Measurements from ENCODE around the gene TICAM2.

Gene TICAM2

DNA sequence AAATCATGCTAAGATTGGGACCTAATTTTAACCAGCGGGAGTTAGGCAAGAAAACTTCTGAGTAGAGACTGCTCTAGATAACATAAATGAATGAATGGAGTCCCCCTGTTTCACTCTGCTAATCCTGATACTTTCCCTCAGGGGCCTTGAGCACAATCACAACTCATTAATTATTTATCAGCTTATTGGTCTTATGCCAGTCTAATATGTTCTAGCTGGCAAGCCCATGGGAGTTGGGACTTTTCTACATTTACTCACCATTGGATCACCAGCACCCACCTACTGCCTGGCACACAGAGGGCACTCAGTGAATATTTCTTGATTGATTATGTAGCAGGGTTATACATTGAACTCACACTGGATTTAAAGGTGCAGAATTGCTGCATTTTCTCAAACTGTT, 37.1 kb upstream of the TICAM2 start:
- in situ Hi-C loops (cut with MboI; ENCODE audit: low pct_unique_long_range_greater_than_20kb, low sequenced_read_pairs, unreplicated experiment): no loop called here
- DNase-seq (ENCODE audit: low spot score): no peak
- TF ChIP-seq, protein P1, sequence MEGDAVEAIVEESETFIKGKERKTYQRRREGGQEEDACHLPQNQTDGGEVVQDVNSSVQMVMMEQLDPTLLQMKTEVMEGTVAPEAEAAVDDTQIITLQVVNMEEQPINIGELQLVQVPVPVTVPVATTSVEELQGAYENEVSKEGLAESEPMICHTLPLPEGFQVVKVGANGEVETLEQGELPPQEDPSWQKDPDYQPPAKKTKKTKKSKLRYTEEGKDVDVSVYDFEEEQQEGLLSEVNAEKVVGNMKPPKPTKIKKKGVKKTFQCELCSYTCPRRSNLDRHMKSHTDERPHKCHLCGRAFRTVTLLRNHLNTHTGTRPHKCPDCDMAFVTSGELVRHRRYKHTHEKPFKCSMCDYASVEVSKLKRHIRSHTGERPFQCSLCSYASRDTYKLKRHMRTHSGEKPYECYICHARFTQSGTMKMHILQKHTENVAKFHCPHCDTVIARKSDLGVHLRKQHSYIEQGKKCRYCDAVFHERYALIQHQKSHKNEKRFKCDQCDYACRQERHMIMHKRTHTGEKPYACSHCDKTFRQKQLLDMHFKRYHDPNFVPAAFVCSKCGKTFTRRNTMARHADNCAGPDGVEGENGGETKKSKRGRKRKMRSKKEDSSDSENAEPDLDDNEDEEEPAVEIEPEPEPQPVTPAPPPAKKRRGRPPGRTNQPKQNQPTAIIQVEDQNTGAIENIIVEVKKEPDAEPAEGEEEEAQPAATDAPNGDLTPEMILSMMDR (IDR thresholded peaks at IDR 0.05; ENCODE audit: extremely low read depth, insufficient read depth, missing control alignments): no peak

DNA sequence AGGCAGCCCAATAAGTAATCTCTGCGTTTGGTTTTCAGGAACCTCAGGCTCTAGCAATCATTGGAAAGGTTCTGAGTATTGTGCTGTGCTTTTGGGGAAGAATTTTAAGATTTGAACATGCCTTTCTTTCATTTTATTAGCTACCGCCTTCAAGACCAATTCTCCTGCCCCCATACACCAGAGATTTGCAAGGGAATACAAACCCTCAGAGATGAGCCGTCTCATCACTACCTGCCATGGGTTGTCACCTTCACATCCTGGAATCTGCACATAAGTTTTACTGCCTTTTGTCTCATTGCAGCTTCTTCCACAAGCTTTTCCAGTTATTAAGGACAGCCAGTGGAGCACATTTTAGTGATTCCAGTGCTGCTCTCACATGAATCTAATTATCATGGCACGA, 35.2 kb upstream of the TICAM2 start:
- in situ Hi-C loops (cut with MboI; ENCODE audit: low pct_unique_long_range_greater_than_20kb, low sequenced_read_pairs, unreplicated experiment): no loop called here

DNA sequence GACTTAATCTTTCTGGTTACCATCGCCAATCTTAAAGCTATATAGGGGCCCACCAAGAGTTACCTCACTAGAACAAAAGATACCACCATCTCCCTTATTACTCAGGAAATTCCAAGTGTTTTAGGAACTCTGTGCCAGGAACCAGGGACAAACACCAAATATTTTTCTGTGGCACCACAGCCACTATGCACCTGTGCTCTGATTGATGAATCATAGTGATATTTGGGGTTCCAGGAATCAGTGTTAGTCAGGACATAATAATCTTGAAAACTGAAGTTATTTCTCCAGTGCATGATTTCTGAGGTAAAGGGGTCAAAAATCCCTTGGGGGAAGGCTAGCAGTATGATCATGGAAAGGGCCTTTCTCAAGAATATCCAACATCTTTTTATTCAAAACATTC, 33.7 kb upstream of the TICAM2 start:
- in situ Hi-C loops (cut with MboI; ENCODE audit: low pct_unique_long_range_greater_than_20kb, low sequenced_read_pairs, unreplicated experiment): no loop called here
- TF ChIP-seq, protein P1 (IDR thresholded peaks at IDR 0.05; ENCODE audit: extremely low read depth, insufficient read depth, missing control alignments): no peak
- no peak for DNase-seq (ENCODE audit: low spot score)

More for the DNA sequence above, 35.2 kb upstream of the TICAM2 start:
- TF ChIP-seq, protein P1 (IDR thresholded peaks at IDR 0.05; ENCODE audit: extremely low read depth, insufficient read depth, missing control alignments): no peak
- DNase-seq (ENCODE audit: low spot score): no peak

DNA sequence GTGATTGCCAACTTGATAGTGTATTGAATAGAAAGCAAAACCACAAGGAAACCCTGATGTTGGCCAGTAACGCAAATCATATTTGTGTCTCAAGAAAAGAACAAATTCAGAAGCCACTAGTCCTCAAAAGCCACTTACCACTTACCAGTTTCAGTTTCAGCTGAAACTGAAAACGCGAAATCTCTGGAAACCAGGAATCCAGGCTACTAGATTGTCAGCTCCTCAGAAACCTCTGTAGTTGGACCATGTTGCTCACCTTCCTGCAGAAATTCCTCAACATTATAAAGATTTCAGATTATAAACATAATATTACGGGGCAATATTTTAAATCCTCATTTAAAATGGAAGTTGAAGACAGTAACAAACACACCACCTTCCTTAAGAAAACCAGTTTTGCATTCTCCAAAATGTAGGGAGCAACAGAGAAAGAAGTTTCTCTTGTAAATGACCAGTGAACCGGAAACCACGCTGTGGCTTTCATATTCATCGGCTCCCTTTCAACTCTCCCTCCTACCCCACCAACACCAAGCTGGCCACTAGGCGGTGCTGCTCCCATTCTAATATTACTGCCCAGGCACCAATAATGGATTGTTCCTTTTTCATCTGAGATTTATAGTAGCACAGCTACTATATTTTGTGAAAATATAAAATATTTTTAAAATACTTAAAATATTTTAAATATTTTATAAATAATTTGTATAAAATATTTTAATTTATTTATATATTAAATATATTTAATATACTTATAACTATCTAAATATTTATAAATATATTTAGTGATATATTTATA, 32.3 kb upstream of the TICAM2 start:
- in situ Hi-C loops (cut with MboI; ENCODE audit: low pct_unique_long_range_greater_than_20kb, low sequenced_read_pairs, unreplicated experiment): no loop called here
- TF ChIP-seq, protein P1 (IDR thresholded peaks at IDR 0.05; ENCODE audit: extremely low read depth, insufficient read depth, missing control alignments): peak; percentile 95
- DNase-seq (ENCODE audit: low spot score): peak; percentile 76

DNA sequence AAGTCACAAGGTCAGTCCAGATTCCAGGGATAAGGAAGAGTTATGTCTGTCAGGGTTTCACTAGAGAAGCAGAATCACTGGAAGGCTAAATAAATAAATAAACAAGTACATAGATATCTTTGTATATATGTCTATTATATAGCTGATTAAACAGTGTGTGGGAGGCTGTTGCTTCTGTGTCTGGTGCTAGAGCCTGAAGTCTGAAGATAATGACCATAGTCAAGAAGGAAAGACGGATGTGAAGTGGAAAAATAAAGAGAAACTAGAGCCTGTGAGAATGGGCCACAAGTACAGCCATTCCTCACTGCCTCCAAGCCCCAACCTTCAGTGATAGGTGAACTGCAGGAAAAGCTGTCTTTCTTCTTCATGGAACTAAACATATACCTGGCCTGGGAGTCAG, 27.6 kb upstream of the TICAM2 start:
- in situ Hi-C loops (cut with MboI; ENCODE audit: low pct_unique_long_range_greater_than_20kb, low sequenced_read_pairs, unreplicated experiment): loop anchor here (10.0 kb wide), 2 partner anchors 215 to 445 kb away; partner anchors contain the start of genes AP3S1 and ATG12
- no peak for DNase-seq (ENCODE audit: low spot score)
- TF ChIP-seq, protein P1 (IDR thresholded peaks at IDR 0.05; ENCODE audit: extremely low read depth, insufficient read depth, missing control alignments): no peak

DNA sequence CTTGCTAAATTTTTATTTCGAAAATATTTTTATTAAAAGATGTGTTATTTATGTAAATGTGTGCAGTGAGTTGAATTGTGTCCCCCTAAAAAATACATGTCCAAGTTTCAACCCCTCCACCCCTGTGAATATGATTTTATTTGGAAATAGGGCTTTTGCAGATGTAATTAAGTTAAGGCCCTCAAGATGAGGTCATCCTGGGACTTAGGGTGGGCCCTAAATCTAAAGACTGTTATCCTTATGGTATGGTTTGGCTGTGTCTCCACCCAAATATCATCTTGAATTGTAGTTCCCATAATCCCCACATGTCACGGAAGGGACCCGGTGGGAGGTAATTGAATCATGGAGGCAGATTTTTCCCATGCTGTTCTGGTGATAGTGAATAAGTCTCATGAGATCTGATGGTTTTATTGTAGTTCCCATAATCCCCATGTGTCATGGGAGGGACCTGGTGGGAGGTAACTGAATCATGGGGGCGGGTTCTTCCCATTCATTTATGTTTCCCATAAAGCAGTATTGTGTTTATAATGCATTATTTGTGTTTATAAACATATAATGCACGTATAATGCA, 25.1 kb upstream of the TICAM2 start:
- in situ Hi-C loops (cut with MboI; ENCODE audit: low pct_unique_long_range_greater_than_20kb, low sequenced_read_pairs, unreplicated experiment): loop anchor here (10.0 kb wide), 2 partner anchors 217 to 447 kb away; partner anchors contain the start of genes AP3S1 and ATG12
- no peak for DNase-seq (ENCODE audit: low spot score)
- TF ChIP-seq, protein P1 (IDR thresholded peaks at IDR 0.05; ENCODE audit: extremely low read depth, insufficient read depth, missing control alignments): no peak

All from GM13977 (cell line).